Loucy (cell line): ENCODE measurements around the gene MYCBPAP.
"Not testable (repeated sequence)": the region's sequence is repeated elsewhere in the genome, so short reads cannot be mapped to it uniquely, and the experiment has no call there.

Experiments
- H2AFZ ChIP-seq: fragments of 200-600 bp; sonication (generic); 2 replicates; pipeline ENCODE4 v1.6.0; 2016; ENCODE audit warnings: antibody characterized with exemption, mild to moderate bottlenecking, low read length, moderate library complexity
- H3F3A ChIP-seq: fragments of 200-600 bp; 2 replicates; pipeline ENCODE4 v1.6.0; 2016; ENCODE audit warnings: antibody characterized with exemption, low read depth, mild to moderate bottlenecking
- H3K27me3 ChIP-seq: fragments of 200-600 bp; sonication (generic); 2 replicates; pipeline ENCODE4 v1.6.1; 2014; ENCODE audit warnings: low read length, mild to moderate bottlenecking; ENCODE audit not compliant: insufficient read depth, poor library complexity, severe bottlenecking
- H3K36me3 ChIP-seq: fragments of 200-600 bp; sonication (generic); 2 replicates; pipeline ENCODE4 v1.6.1; 2016; ENCODE audit warnings: low read length; ENCODE audit not compliant: insufficient read depth
- H3K4me1 ChIP-seq: fragments of 200-600 bp; sonication (generic); 2 replicates; pipeline ENCODE4 v1.5.1; 2014; ENCODE audit warnings: low read length, mild to moderate bottlenecking; ENCODE audit not compliant: insufficient read depth, poor library complexity, severe bottlenecking
- H3K4me2 ChIP-seq: fragments of 200-600 bp; sonication (generic); 2 replicates; pipeline ENCODE4 v1.6.0; 2014; ENCODE audit warnings: antibody characterized with exemption, low read length, low read depth, mild to moderate bottlenecking; ENCODE audit not compliant: poor library complexity, severe bottlenecking
- H3K4me3 ChIP-seq: fragments of 200-600 bp; sonication (generic); 2 replicates; pipeline ENCODE4 v1.5.1; 2014; ENCODE audit warnings: low read length, mild to moderate bottlenecking, mixed read lengths; ENCODE audit not compliant: poor library complexity, severe bottlenecking
- H3K79me2 ChIP-seq: fragments of 200-600 bp; sonication (generic); 2 replicates; pipeline ENCODE4 v1.6.1; 2014; ENCODE audit warnings: low read length; ENCODE audit not compliant: insufficient read depth
- H3K9ac ChIP-seq: fragments of 200-600 bp; sonication (generic); 2 replicates; pipeline ENCODE4 v1.6.0; 2014; ENCODE audit warnings: mild to moderate bottlenecking, low read depth, low read length, moderate library complexity; ENCODE audit not compliant: poor library complexity, severe bottlenecking
- H3K9me2 ChIP-seq: fragments of 200-600 bp; sonication (generic); replicated peaks from 2 replicates; pipeline ENCODE4 v1.6.1; 2016; ENCODE audit warnings: low read depth, low read length, mixed read lengths
- H3K9me3 ChIP-seq: fragments of 200-600 bp; sonication (generic); 2 replicates; pipeline ENCODE4 v1.6.1; 2014; ENCODE audit warnings: mild to moderate bottlenecking, antibody characterized with exemption, low read length, low read depth; ENCODE audit not compliant: insufficient read depth
- H4K20me1 ChIP-seq: fragments of 200-600 bp; sonication (generic); 2 replicates; pipeline ENCODE4 v1.6.0; 2014; ENCODE audit warnings: antibody characterized with exemption, low read length, mild to moderate bottlenecking; ENCODE audit not compliant: insufficient read depth, poor library complexity, severe bottlenecking
- EZH2phosphoT487 ChIP-seq: fragments of 200-600 bp; IDR thresholded peaks from 2 replicates; pipeline ENCODE4 v1.6.1; 2018; ENCODE audit warnings: antibody characterized with exemption, mild to moderate bottlenecking, moderate library complexity, borderline replicate concordance
- TF ChIP-seq, protein P1 (sequence below): fragments of 200-600 bp; sonication (generic); conservative IDR thresholded peaks from 2 replicates; pipeline ENCODE4 v1.5.1; 2014; ENCODE audit warnings: mild to moderate bottlenecking, antibody characterized with exemption, low read length

MYCBPAP gene

DNA sequence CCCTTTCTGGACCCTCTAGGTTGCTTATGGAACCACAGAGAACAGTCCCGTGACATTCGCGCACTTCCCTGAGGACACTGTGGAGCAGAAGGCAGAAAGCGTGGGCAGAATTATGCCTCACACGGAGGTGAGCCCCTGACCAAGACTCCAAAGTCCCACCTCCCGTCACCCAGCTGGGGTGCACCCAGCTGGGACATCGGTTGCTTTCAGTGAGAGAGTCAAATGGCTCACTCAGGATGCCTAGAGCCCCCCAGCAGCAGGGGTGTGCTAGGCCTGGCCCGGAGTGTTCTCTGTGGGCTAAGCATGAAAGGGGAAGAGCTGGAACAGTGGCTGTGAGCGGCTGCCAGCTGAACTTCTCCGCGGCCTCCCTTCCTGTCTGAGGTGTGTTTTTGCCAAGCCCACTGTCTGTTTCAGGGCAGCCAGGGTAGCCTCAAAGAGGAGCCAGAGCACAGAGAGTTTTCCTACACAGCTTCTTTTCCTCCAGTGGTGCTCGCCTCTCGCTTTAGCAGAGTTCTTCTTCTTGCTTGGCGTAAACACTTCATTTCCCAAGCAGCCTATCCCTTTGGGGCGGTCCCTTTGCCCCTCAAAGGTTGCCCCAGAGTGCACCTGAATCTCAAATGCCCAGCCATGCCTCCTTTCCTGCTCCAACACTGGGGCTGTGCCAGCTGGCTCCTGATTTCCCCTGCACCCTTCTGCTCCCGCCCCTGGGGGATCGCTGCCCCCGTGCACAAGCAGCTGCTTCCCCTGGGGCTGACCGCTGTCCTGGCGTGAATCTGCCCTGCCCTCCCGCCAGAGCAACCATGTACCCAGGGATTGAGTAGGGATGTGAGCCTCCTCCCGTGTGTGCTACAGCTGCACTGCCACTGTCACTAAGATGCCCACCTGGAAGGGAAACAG, 37.0 kb upstream of the MYCBPAP start:
- no peak for TF ChIP-seq EZH2phosphoT487
- TF ChIP-seq, protein P1, sequence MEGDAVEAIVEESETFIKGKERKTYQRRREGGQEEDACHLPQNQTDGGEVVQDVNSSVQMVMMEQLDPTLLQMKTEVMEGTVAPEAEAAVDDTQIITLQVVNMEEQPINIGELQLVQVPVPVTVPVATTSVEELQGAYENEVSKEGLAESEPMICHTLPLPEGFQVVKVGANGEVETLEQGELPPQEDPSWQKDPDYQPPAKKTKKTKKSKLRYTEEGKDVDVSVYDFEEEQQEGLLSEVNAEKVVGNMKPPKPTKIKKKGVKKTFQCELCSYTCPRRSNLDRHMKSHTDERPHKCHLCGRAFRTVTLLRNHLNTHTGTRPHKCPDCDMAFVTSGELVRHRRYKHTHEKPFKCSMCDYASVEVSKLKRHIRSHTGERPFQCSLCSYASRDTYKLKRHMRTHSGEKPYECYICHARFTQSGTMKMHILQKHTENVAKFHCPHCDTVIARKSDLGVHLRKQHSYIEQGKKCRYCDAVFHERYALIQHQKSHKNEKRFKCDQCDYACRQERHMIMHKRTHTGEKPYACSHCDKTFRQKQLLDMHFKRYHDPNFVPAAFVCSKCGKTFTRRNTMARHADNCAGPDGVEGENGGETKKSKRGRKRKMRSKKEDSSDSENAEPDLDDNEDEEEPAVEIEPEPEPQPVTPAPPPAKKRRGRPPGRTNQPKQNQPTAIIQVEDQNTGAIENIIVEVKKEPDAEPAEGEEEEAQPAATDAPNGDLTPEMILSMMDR: no peak
- H2AFZ ChIP-seq: no peak overlapping the region
- H3K36me3 ChIP-seq: no peaks in the 10 kb centered on the region
- H3K27me3 ChIP-seq: no peaks in the 10 kb centered on the region
- no peaks in the 10 kb centered on the region for H3F3A ChIP-seq
- no peaks in the 10 kb centered on the region for H3K4me1 ChIP-seq
- no peak overlapping the region for H3K4me2 ChIP-seq
- no peaks in the 10 kb centered on the region for H3K9me2 ChIP-seq
- no peaks in the 10 kb centered on the region for H3K9me3 ChIP-seq
- no peak overlapping the region for H3K4me3 ChIP-seq
- H3K79me2 ChIP-seq: no peaks in the 10 kb centered on the region
- H4K20me1 ChIP-seq: no peaks in the 10 kb centered on the region
- H3K9ac ChIP-seq: no peak overlapping the region

DNA sequence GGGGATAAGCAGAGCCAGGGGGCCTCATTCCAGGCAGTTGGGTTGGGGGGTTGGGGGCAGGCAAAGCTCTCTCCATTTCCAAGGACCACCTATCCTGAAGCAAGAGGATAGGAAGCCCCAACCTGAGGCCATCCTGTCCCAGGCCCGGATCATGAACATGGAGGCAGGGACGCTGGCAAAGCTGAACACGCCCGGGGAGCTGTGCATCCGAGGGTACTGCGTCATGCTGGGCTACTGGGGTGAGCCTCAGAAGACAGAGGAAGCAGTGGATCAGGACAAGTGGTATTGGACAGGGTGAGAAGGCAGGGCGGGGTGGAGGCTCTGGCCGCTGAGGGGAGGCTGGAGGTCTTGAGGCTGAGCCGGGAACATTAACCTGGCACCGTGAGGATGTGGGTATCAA, 36.0 kb upstream of the MYCBPAP start:
- TF ChIP-seq, protein P1: no peak
- no peak for TF ChIP-seq EZH2phosphoT487
- no peaks in the 10 kb centered on the region for H3K36me3 ChIP-seq
- no peaks in the 10 kb centered on the region for H3K27me3 ChIP-seq
- H3K4me2 ChIP-seq: no peak overlapping the region
- no peaks in the 10 kb centered on the region for H3K9me3 ChIP-seq
- no peaks in the 10 kb centered on the region for H3K4me1 ChIP-seq
- H3K9ac ChIP-seq: no peak overlapping the region
- no peaks in the 10 kb centered on the region for H3K9me2 ChIP-seq
- no peaks in the 10 kb centered on the region for H3K79me2 ChIP-seq
- no peaks in the 10 kb centered on the region for H3F3A ChIP-seq
- H4K20me1 ChIP-seq: no peaks in the 10 kb centered on the region
- H2AFZ ChIP-seq: no peak overlapping the region
- no peak overlapping the region for H3K4me3 ChIP-seq

DNA sequence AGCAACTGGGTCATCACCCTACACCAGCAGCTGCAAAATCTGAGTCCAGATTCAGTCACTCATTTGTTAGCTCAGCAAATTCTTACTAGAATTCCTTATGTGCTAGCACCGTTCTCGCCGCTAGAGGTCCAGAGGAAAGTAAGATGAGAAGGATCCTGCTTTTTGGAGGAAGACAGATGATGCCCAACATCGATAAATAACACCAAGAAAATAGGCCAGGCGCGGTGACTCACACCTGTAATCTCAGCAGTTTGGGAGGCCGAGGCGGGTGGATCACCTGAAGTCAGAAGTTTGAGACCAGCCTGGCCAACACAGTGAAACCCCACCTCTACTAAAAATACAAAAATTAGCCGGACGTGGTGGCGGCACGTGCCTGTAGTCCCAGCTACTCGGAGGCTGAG, 35.5 kb upstream of the MYCBPAP start:
- H3K4me3 ChIP-seq, H3K4me2 ChIP-seq, H3K79me2 ChIP-seq, H3K9me2 ChIP-seq, H3K36me3 ChIP-seq, H3K4me1 ChIP-seq, H3K27me3 ChIP-seq, H3F3A ChIP-seq, H2AFZ ChIP-seq, H3K9ac ChIP-seq, H3K9me3 ChIP-seq, H4K20me1 ChIP-seq: not testable (repeated sequence)

DNA sequence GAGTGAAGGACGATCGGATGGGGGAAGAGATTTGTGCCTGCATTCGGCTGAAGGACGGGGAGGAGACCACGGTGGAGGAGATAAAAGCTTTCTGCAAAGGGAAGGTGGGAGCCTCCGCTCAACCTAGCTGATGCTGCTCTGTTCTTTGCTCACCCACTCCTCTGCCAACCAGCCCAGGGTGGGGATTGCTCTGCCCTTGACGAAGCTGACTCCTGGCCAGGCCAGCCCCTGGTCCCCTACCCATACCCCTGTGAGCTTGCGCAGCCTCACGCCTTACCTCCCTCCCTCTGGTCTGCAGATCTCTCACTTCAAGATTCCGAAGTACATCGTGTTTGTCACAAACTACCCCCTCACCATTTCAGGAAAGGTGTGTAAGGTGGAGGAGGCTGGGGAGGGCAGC, 34.3 kb upstream of the MYCBPAP start:
- H3K4me3 ChIP-seq: no peak overlapping the region
- H2AFZ ChIP-seq: no peak overlapping the region
- no peak overlapping the region for H3K4me2 ChIP-seq
- no peaks in the 10 kb centered on the region for H4K20me1 ChIP-seq
- no peaks in the 10 kb centered on the region for H3K9me3 ChIP-seq
- H3K9ac ChIP-seq: no peak overlapping the region
- H3K79me2 ChIP-seq: no peaks in the 10 kb centered on the region
- no peaks in the 10 kb centered on the region for H3K36me3 ChIP-seq
- no peaks in the 10 kb centered on the region for H3K27me3 ChIP-seq
- peaks cover under 1% of the 10 kb centered on the region for H3F3A ChIP-seq
- H3K9me2 ChIP-seq: no peaks in the 10 kb centered on the region
- TF ChIP-seq, protein P1: no peak
- TF ChIP-seq EZH2phosphoT487: no peak
- H3K4me1 ChIP-seq: peaks cover 7% of the 10 kb centered on the region
